Spleen (tissue), 11 donors: ENCODE measurements around the gene TRIM47. TPM values are rescaled to one million over a fixed set of nuclear protein-coding genes. Genes with fewer than 3 reads are reported as not detected.

Source experiments
- DNase-seq: peaks from one replicate; pipeline ENCODE4 v3.0.0-alpha.2; 2020
- H3K27ac ChIP-seq, 8 donors: fragments of 200-600 bp; sonication (generic) in 7 of 8; 1 replicate in 4 of 8; 2 replicates in 4 of 8; pipeline versions ENCODE4 v1.5.0 to v1.8.0; 2016 to 2021; ENCODE audit warnings: inconsistent platforms in 4 of 8, mild to moderate bottlenecking in 4 of 8, moderate library complexity in 1 of 8
- H3K27me3 ChIP-seq, 7 donors: fragments of 200-600 bp; sonication (generic) in 6 of 7; replicated peaks in 1 of 7; 1 replicate in 4 of 7; 2 replicates in 3 of 7; pipeline versions ENCODE4 v1.5.0 to v1.8.0; 2016 to 2021; ENCODE audit warnings: inconsistent platforms in 3 of 7, mild to moderate bottlenecking in 1 of 7
- H3K36me3 ChIP-seq, 6 donors: fragments of 200-600 bp; sonication (generic) in 5 of 6; 1 replicate in 4 of 6; 2 replicates in 2 of 6; pipeline versions ENCODE4 v1.5.0 to v1.8.0; 2016 to 2021; ENCODE audit warnings: inconsistent platforms in 2 of 6
- H3K4me1 ChIP-seq, 6 donors: fragments of 200-600 bp; sonication (generic) in 5 of 6; 1 replicate in 3 of 6; 2 replicates in 3 of 6; pipeline versions ENCODE4 v1.5.0 to v1.8.0; 2016 to 2021; ENCODE audit warnings: inconsistent platforms in 3 of 6
- H3K4me3 ChIP-seq, 8 donors: fragments of 200-600 bp; sonication (generic) in 7 of 8; 1 replicate in 4 of 8; 2 replicates in 4 of 8; pipeline versions ENCODE4 v1.5.0 to v1.8.0; 2016 to 2021; ENCODE audit warnings: inconsistent platforms in 4 of 8, mild to moderate bottlenecking in 4 of 8, moderate library complexity in 2 of 8
- H3K9me3 ChIP-seq, 8 donors: fragments of 200-600 bp; sonication (generic) in 7 of 8; 1 replicate in 4 of 8; 2 replicates in 4 of 8; pipeline versions ENCODE4 v1.5.0 to v1.8.0; 2016 to 2021; ENCODE audit warnings: inconsistent platforms in 4 of 8
- CTCF ChIP-seq, 11 experiments: fragments of 200-600 bp in 7 of 11; fragments of 450-650 bp in 4 of 11; sonication (generic) in 4 of 11; IDR thresholded peaks in 8 of 11; conservative IDR thresholded peaks in 3 of 11; 1 replicate in 7 of 11; 2 replicates in 4 of 11; pipeline versions ENCODE4 v1.4.0 to v1.8.0; 2016 to 2021; ENCODE audit warnings: antibody characterized with exemption in 11 of 11, inconsistent platforms in 4 of 11, mild to moderate bottlenecking in 1 of 11
- POLR2A ChIP-seq, 3 donors: fragments of 450-650 bp; IDR thresholded peaks; one replicate each; pipeline ENCODE4 v1.5.1; 2017; ENCODE audit warnings: antibody characterized with exemption in 3 of 3, mild to moderate bottlenecking in 1 of 3
- POLR2AphosphoS5 ChIP-seq, 3 donors: sonication (generic); formaldehyde crosslinking; IDR thresholded peaks; one replicate each; pipeline ENCODE4 v1.5.1; 2017; ENCODE audit warnings: antibody characterized with exemption in 3 of 3
- WGBS, 5 donors: extraction: QIAGEN DNeasy Blood & Tissue Kit in 3 of 5; methylation state at CpG; one replicate each; pipeline versions ENCODE4 v1.1.5 to v1.1.7; 2013 to 2018; 5-methylcytosine and 5-hydroxymethylcytosine counted together
- intact Hi-C: fragments of 100-400 bp; cut with DNase I; formaldehyde crosslinking; loops from one replicate; pipeline ENCODE4 v1.15.0; 2023; ENCODE audit warnings: low total_unique reads
- polyA plus RNA-seq, 3 donors: library from polyadenylated mRNA; stranded (reverse); fragments of 200-250 nt; gene quantifications; one replicate each; pipeline ENCODE4 v1.2.1, GENCODE V29; 2013
- total RNA-seq, 7 donors: library from RNA; depleted of rRNA in 3 of 7; stranded (reverse); fragments of >200 nt in 3 of 7; fragmentation: NEBNext Ultra II Directional in 4 of 7; extraction: Animal tissue kit (Norgen Biotek cat#: 25700) in 4 of 7; gene quantifications; one replicate each; pipeline versions ENCODE4 v1.1.0 to v1.2.1, GENCODE V29; 2016 to 2021
- donor health status: healthy with polysubstance abuse.
- donor health status: DM: no; HTN: no; CAD: no; lungs with moderate emphysema.
- donor health status: DM: no; HTN: no; CAD: no.
- donor health status: Bipolar disorder and iron deficiency.
- donor health status: healthy.
- donor health status: DM: no; HTN: no; CAD: no.
- donor health status: DM: yes; HTN: yes; CAD: no.

The TRIM47 gene
- total and polyA plus RNA-seq, 10 donors: 28.1 to 73.8 (median 38.3) TPM

GRCh38 chr17:75850928-75851692 lies 27.3 kb downstream of the TRIM47 start:
- peaks cover 56 to 93% (median 84%) of the 10 kb centered on the region in 6 donors for H3K4me1 ChIP-seq
- intact Hi-C loops: no loop called here
- WGBS, 5 donors: 91 to 95% (median 93%) methylated on average over 12 of the region's 12 CpGs
- no peaks in the 10 kb centered on the region for H3K27me3 ChIP-seq
- H3K9me3 ChIP-seq: no peaks in the 10 kb centered on the region
- TF ChIP-seq CTCF (IDR thresholded peaks at IDR 0.05 in 8 of 11, conservative IDR thresholded peaks at IDR 0.05 in 3 of 11) (no peak), POLR2AphosphoS5 (IDR thresholded peaks at IDR 0.05) (no peak), POLR2A (IDR thresholded peaks at IDR 0.05) (no peak)
- peak overlapping the region in 7 of 8 donors; percentile 23 to 98 (median 96) for H3K27ac ChIP-seq
- peaks cover 2 to 74% (median 63%) of the 10 kb centered on the region in 6 donors for H3K36me3 ChIP-seq
- no peak overlapping the region for H3K4me3 ChIP-seq
- DNase-seq: no peak

GRCh38 chr17:75849724-75850123 lies 28.7 kb downstream of the TRIM47 start:
- Histone ChIP-seq H3K4me3 (peak overlapping the region in 1 of 8 donors; percentile 19), H3K27ac (peak overlapping the region; percentile 57 to 98 (median 96)), H3K36me3 (peaks cover 2 to 81% (median 67%) of the 10 kb centered on the region in 6 donors), H3K4me1 (peaks cover 69 to 100% (median 97%) of the 10 kb centered on the region in 6 donors), H3K27me3 (no peaks in the 10 kb centered on the region), H3K9me3 (no peaks in the 10 kb centered on the region)
- TF ChIP-seq CTCF (IDR thresholded peaks at IDR 0.05 in 8 of 11, conservative IDR thresholded peaks at IDR 0.05 in 3 of 11) (no peak), POLR2AphosphoS5 (IDR thresholded peaks at IDR 0.05) (peak in 2 of 3 donors; percentile 33), POLR2A (IDR thresholded peaks at IDR 0.05) (no peak)
- intact Hi-C loops: loop anchor here (5.0 kb wide), 1 partner anchor 72 kb away; a partner anchor contains a TSS
- peak; percentile 77 for DNase-seq
- WGBS, 5 donors: 64 to 74% (median 71%) methylated on average over 9 of the region's 9 CpGs

GRCh38 chr17:75849279-75849646 lies 29.1 kb downstream of the TRIM47 start:
- Histone ChIP-seq H3K9me3 (no peaks in the 10 kb centered on the region), H3K36me3 (peaks cover 2 to 81% (median 67%) of the 10 kb centered on the region in 6 donors), H3K27ac (peak overlapping the region; percentile 57 to 98 (median 96)), H3K4me1 (peaks cover 70 to 100% (median 97%) of the 10 kb centered on the region in 6 donors), H3K4me3 (peak overlapping the region in 1 of 8 donors; percentile 19), H3K27me3 (no peaks in the 10 kb centered on the region)
- intact Hi-C loops: loop anchor here (5.0 kb wide), 1 partner anchor 72 kb away; a partner anchor contains a TSS
- TF ChIP-seq CTCF (IDR thresholded peaks at IDR 0.05 in 8 of 11, conservative IDR thresholded peaks at IDR 0.05 in 3 of 11) (no peak), POLR2AphosphoS5 (IDR thresholded peaks at IDR 0.05) (peak in 1 of 3 donors; percentile 2)
- peak; percentile 76 for DNase-seq
- 43 to 78% (median 72%) methylated on average over 10 to 11 of the region's 11 CpGs for WGBS, 5 donors
